HTERT RPE-1 (cell line): Measurements from ENCODE around the gene SLC35G6.
"Not testable (repeated sequence)": the region's sequence is repeated elsewhere in the genome, so short reads cannot be mapped to it uniquely, and the experiment has no call there.

Experiments
- in situ Hi-C: fragments of 300-500 bp; cut with MboI; formaldehyde crosslinking; loops from 4 replicates; pipeline ENCODE4 v1.14.3; 2020; ENCODE audit warnings: low sequenced_read_pairs

Gene SLC35G6

DNA sequence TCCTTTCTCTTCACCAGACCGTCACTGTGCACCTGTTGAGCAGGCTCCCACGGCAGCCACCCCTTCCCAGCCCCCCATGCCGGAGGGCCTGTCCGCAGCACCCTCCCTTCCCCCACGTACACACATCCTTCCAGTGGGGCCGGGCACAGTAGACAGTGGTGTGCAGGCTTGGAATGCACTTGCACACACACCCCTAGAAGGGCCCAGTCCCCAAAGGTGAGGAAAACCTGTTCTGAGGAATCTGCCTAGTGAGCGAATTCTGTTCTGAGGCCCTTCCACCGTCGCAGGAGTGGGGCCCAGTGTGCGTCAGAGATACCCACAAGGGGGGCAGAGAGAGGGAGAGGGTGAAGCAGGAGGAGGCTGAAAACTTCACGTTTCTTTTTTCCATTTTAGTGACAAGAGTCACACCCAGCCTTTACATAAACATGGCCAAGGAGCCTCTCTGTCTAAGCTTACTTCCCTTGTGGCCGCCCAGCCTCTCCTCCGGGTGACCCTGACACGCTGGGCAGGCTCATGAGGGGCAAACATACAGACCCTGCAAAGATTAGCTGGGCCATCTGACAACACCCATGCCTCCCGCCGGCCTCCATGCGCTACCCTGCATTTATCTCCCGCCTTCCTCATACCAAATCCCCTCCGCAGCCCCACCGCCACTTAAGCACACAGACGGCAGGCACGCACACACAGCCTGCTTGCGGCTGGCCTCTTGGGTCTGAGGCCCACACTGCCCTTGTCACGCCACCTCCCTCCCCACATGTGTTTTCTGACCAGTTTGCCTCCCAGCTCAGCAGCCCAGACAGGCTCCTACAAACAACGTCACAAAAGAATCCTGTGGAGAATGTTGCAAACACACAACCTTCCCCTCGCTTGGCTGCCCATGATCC lies 3.6 kb upstream of the SLC35G6 start:
- in situ Hi-C loops, result no loop called here

DNA sequence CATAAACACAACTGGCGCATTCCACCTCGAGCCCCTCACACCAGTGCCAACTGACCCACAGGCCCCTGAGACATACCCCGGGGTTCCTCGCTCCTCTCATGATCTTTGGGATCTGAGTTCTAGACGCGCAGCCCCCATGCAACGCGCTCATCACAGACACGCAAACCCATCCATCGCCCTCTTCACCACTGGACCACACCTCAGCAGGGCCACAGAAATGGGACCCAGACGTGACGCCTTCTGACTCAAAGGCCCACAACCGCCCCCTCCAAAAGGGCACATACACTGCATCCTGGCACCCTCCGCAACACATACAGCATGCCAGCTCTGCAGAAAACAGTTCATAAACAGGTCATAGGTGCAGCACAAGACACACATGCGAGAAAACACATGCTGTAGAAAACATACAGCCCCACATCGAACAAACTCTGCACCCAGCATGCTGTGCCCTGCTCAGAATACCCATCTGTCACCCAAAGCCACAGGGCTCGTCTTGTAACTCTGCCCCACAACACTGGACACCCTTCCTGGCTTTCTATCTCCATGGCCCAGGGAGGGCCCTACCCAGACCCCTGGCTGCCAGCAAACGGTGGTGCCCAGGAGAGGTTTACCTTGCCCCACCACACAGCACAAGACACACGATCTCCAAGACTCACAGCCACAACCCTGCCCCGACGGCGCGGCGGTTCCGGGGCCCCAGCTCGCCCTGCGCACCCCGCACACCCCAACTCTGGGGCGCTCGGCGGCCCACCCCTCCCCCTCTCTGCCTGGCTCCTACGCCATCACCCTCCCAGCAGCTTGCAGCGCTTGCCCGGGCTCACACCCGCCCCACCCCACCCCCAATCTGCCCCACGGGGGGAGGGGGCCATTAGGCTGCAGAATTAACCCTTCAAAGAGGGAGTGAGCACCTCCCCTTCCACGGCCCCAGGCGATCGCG lies 2.7 kb upstream of the SLC35G6 start:
- in situ Hi-C loops, result no loop called here

DNA sequence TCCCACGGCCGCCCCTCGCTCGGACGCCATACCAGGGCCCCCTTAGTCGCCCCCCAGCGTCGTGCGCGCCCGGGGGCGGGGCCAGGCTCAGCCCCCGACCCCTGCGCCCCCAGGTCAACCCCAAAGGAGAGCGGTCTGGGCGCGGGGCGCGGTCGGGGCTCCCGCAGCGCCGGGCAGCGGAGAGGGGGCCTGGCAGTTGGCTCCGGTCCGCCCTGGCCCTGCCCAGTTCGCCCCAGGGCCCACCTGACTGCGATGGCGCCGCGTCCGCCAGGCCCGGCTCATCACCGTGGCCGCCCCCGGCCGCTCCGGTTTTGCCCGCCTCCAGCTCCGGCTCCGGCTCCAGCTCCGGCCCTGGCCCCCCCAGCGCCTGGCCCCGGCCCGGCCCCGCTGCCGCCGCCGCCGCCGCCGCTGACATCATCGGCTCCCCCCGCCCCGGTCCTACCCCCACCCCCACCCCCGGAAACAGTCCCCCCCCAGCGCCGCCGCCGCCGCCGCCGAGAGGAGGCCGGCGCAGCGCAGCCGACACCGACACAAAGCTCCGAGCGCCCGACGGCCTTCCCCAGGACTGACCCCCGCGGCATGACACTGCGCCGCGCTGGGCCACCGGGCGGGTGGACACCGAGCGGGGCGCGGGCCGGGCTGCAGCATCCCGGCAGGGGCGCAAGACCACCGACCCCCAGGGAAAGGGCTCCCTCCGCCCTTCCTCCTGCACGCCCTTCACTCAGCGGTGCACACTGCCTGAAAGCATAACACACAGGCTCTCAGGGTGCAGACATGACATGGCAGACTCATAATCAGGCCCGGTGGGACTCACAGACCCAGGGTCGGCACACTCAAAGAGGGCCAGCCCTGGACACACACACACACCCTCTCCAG lies 1.8 kb upstream of the SLC35G6 start, which contains the start of gene ZBTB4:
TSS of gene ZBTB4 (minus strand) at position 419 of the 876 bp plus-strand sequence. CDS start 12,830 bp downstream, outside the sequence.
- in situ Hi-C loops, result no loop called here

DNA sequence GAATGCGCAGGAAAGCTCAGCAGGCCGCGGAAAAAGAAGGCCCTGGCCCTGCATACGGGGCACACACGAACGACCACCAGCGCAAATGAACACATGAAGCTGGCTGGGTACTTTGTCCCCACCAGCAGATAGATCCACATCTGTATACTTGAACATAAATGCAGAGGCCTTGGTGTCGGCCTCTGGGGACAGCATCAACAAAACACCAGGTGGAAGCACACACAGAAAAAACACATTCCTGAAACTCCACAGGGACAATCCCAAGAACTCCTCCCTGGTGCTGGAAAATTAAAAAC lies 1.2 kb upstream of the SLC35G6 start:
- in situ Hi-C loops, result no loop called here

DNA sequence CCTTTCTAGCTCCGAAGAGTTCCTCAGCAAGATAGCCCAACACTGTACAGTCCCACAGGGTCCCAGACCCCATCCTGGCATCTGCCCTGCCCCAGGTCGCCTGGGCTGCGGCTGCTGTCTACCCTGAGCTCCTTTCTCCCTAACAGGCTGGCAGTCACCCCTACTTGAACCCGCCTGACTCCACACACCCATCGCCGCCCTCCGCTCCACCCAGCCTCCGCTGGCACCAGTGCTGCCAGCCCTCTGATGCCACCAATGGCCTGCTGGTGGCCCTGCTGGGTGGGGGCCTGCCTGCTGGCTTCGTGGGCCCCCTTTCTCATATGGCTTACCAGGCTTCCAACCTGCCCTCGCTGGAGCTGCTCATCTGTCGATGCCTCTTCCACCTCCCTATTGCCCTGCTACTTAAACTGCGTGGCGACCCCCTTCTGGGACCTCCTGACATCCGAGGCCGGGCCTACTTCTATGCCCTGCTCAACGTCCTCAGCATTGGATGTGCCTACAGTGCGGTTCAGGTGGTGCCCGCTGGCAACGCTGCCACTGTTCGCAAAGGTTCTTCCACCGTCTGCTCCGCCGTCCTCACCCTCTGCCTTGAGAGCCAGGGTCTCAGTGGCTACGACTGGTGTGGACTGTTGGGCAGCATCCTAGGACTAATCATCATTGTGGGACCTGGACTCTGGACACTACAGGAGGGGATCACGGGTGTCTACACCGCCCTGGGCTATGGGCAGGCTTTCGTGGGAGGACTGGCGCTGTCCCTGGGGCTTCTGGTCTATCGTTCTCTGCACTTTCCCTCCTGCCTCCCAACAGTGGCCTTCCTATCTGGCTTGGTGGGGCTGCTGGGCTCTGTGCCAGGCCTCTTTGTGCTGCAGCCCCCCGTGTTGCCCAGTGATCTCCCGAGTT lies 846 bp downstream of the SLC35G6 start:
- in situ Hi-C loops, result not testable (repeated sequence)

DNA sequence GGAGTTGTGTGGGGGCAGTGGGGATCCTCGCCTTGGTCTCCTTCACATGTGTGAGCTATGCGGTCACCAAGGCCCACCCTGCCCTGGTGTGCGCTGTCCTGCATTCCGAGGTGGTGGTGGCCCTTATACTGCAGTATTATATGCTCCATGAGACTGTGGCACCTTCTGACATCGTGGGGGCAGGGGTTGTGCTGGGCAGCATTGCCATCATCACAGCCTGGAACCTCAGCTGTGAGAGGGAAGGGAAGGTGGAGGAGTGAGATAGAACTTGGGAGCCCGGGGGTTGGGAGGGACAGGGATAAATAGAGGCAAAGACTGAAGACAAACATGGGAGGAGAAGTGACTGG lies 1.5 kb downstream of the SLC35G6 start:
- in situ Hi-C loops, result not testable (repeated sequence)

DNA sequence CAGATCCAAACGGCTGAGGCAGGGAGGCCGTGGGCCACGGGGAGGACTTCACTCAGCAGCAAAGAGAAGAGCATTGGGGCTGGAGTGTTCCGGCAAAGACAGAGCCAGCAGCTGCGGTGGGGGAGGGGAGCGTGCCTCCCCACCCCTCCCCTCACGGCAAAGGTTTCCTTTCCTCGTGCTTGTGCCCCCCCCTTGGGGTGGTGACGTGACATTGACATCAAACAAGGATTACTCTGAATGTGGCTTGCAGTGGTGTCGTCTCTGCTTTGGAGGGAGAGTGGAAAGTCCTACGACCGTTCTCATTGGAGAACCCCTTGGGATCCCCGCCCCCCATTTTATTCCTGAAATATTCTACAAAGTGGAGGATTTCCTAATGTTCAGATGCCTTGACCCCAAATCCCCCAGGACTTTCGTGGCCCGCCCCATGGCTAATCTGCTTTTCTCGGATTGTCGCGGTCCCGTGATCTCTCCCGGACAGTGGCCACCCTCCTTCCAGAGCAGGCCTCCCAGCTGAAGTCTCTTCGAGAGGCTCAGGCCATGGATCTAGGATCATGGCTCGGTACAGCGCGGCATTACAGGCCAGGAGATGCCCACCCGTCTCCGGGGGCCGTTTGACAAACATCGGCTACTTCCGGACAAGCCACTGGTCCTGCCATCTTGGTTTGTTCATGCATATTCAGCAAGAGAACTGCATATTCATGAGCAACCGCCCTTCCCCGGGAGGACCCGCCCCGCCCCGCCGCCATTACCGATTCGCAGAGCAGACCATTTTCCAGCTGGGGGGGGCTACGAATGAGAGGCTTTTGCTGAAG lies 2.2 kb downstream of the SLC35G6 start:
- in situ Hi-C loops, result no loop called here

DNA sequence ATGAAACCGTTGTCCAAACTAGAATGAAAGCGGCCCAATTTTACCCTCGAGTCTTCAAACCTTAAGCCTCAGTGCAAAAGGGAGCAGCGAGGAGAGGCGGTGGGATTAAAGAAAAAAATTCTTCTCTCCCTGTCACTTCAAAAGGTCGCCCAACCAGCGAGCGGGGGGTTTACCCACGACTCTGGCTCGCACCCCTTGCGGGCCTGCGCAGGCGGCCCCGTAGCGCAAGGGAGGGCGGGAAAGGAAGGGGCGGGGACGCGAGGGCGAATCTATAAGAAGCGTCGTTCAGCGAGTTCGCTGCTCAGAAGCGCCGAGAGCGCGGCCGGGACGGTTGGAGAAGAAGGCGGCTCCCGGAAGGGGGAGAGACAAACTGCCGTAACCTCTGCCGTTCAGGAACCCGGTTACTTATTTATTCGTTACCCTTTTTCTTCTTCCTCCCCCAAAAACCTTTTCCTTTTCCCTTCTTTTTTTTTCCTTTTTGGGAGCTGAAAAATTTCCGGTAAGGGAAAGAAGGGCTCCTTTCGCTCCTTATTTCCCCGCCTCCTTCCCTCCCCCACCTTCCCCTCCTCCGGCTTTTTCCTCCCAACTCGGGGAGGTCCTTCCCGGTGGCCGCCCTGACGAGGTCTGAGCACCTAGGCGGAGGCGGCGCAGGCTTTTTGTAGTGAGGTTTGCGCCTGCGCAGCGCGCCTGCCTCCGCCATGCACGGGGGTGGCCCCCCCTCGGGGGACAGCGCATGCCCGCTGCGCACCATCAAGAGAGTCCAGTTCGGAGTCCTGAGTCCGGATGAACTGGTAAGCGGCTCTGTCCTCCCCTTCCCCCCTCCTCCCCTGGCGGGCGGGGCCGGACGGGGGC lies 3.0 kb downstream of the SLC35G6 start, which contains the start of gene POLR2A:
TSS of gene POLR2A (plus strand) at position 300 of the 852 bp plus-strand sequence.
- in situ Hi-C loops, result no loop called here

DNA sequence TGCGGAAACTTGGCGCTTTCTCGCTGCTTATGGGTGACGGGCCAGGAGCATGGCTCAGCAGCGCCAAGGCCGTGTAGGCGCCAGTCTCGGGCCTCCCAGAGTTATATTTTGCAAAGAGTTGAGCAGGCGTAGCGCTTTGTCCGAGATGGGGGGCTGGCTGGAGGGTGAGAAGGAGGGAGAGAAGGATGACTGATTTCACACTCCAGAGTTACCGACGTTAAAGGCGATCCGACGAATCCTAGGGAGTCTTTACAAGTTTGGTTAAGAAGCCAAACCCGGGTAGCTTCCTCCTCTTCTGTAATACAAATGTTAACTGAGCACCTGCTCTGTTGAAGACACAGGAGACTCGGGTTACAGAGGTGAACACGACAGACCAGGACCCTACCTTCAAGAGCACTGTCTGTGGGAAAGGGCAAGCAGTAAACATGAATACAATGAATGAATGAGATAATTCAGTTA lies 3.7 kb downstream of the SLC35G6 start:
- in situ Hi-C loops, result no loop called here

DNA sequence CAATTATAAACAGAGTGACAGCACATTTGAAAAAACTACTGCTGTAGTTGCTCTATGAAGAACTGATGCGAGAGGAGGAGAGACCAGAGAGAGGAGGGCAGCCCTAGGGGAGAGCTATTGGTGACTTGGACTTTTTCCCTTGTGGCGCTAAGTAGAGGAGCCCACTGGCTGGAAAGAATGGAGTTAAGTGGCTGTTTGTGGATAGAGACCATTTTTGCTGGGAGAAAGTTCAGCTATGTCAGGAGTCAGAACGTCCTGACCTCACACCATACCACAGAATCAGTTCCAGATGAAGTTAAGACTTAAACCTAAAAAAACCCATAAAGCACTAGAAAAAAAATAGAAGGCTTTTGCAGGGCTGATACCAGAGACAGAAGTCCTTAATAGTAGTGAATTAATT lies 4.9 kb downstream of the SLC35G6 start:
- in situ Hi-C loops, result no loop called here

DNA sequence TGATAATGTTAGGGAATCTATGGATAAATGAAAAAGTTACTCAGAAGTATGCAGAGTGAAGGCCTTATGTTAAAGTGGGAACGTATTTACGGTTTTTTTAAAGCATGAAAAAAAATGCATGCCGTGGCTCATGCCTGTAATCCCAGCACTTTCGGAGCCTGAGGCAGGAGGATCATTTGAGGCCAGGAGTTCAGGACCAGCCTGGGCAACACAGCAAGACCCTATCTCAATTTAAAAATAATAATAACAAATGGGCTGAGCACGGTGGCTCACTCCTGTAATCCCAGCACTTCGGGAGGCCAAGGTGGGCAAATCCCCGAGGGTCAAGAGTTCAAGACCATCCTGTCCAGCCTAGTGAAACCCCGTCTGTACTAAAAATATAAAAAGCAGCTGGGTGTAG lies 8.9 kb downstream of the SLC35G6 start:
- in situ Hi-C loops, result no loop called here

DNA sequence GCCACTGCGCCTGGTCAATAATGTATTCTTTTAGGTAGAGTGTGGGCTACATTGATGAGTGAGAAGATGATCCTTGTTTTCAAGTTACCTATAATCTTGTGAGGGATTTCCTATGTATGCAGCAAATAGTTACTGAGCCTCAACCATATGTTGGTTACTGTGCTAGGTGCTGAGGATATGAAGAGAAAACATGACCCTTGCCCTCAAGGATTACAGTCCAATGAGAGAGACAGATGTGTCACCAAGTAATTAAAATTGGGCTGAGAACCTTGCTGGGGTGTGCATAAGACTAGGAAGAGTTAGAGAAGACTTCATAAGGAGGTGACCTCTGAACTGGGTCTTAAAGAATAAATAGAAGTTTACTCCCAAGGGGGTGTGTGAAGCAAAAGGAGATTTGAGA lies 10.3 kb downstream of the SLC35G6 start:
- in situ Hi-C loops, result no loop called here

DNA sequence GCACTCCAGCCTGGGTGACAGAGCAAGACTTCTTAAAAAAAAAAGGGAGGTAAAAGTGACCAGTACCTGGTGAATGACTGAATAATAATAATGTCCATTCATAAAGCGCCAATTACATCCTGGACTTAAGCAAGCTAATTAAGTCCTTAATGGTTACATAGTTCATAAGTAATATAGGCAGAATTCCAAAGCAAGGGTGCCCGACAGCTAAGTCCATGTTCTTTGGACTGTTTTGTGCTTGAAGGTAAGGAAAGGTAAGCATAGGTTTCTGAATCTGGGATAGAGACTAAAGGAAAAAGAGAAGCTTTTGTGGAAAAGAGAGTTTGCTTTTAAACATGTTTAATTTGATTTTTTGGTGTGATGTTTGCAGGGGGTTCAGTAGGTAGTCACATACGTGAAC lies 12.7 kb downstream of the SLC35G6 start:
- in situ Hi-C loops, result no loop called here

DNA sequence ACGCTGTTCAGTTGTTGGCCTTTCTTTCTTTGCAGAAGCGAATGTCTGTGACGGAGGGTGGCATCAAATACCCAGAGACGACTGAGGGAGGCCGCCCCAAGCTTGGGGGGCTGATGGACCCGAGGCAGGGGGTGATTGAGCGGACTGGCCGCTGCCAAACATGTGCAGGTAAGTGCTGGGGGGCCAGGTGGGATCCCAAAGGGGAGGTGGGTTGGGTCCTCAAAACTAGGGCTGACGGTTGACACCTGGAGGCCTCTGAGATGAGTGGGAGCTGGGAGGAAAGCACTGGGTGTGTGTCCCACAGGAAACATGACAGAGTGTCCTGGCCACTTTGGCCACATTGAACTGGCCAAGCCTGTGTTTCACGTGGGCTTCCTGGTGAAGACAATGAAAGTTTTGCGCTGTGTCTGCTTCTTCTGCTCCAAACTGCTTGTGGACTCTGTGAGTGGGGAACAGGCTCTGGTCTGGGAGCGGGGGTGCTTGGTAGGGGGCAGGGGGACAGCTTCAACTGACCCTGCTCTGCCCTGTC lies 14.7 kb downstream of the SLC35G6 start:
- in situ Hi-C loops, result no loop called here

DNA sequence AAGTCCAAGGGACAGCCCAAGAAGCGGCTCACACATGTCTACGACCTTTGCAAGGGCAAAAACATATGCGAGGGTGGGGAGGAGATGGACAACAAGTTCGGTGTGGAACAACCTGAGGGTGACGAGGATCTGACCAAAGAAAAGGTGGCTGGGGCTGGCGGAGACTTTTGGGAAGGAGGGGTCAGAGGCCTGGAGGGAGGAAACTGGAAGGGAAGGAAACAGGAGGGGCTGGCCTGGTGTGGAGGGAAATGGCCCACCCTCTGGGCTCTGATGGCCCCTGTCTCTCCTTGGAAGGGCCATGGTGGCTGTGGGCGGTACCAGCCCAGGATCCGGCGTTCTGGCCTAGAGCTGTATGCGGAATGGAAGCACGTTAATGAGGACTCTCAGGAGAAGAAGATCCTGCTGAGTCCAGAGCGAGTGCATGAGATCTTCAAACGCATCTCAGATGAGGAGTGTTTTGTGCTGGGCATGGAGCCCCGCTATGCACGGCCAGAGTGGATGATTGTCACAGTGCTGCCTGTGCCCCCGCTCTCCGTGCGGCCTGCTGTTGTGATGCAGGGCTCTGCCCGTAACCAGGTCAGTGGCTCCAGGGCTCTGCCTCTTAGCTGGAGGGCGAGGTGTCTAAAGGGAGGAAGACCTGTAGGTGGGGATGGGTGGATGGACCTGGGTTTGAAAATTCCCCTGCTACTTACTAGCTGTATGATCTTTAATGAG lies 15.4 kb downstream of the SLC35G6 start:
- in situ Hi-C loops, result no loop called here

DNA sequence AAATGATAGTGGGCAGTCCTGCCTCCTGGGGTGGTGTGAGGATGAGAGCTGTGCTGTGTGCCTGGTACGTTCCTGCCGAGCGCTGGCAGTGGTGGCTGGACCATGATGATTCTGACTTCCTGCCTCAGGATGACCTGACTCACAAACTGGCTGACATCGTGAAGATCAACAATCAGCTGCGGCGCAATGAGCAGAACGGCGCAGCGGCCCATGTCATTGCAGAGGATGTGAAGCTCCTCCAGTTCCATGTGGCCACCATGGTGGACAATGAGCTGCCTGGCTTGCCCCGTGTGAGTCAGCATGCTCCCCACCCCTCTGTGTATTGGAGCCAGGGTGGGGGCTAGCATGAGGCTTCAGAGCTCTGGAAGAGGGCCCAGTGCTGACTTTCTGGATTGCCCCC lies 16.0 kb downstream of the SLC35G6 start:
- in situ Hi-C loops, result no loop called here

DNA sequence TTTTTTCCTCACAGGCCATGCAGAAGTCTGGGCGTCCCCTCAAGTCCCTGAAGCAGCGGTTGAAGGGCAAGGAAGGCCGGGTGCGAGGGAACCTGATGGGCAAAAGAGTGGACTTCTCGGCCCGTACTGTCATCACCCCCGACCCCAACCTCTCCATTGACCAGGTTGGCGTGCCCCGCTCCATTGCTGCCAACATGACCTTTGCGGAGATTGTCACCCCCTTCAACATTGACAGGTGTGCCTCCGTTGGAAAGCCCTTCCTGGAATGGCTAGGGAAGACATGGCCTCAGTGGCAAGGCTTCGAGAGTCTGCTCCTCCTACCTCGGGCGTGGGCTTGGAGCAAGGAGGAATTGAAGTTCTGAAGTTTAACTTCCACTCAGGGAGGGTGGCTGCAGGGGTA lies 16.4 kb downstream of the SLC35G6 start:
- in situ Hi-C loops, result no loop called here
